Brain pericyte (primary cell): ENCODE measurements around the gene ZSCAN25.
"Not testable (repeated sequence)": the region's sequence is repeated elsewhere in the genome, so short reads cannot be mapped to it uniquely, and the experiment has no call there.

Source experiments
- DNase-seq: peaks from one replicate; pipeline ENCODE4 v3.0.0-alpha.2; 2012; ENCODE audit warnings: low read depth, low spot score

Gene ZSCAN25

GRCh38 chr7:99617192-99617781 lies 541 bp downstream of the ZSCAN25 start:
- DNase-seq: no peak

- no peak for DNase-seq
Observed at GRCh38 chr7:99618726-99619125, 2.0 kb downstream of the ZSCAN25 start.

GRCh38 chr7:99619571-99620130 lies 2.9 kb downstream of the ZSCAN25 start:
- no peak for DNase-seq

GRCh38 chr7:99621271-99621670 lies 4.5 kb downstream of the ZSCAN25 start:
- no peak for DNase-seq

GRCh38 chr7:99622596-99622995 lies 5.8 kb downstream of the ZSCAN25 start:
- no peak for DNase-seq

GRCh38 chr7:99623091-99623693 lies 6.4 kb downstream of the ZSCAN25 start:
- DNase-seq: no peak

GRCh38 chr7:99623702-99624447 lies 7.1 kb downstream of the ZSCAN25 start:
- DNase-seq: no peak

GRCh38 chr7:99624484-99624883 lies 7.7 kb downstream of the ZSCAN25 start:
- no peak for DNase-seq

GRCh38 chr7:99625321-99625720 lies 8.6 kb downstream of the ZSCAN25 start:
- no peak for DNase-seq

- DNase-seq: no peak
Observed at GRCh38 chr7:99625961-99626360, 9.2 kb downstream of the ZSCAN25 start.

- no peak for DNase-seq
Observed at GRCh38 chr7:99626661-99627060, 9.9 kb downstream of the ZSCAN25 start.

GRCh38 chr7:99627513-99627912 lies 10.8 kb downstream of the ZSCAN25 start:
- no peak for DNase-seq

GRCh38 chr7:99628471-99629465 lies 12.0 kb downstream of the ZSCAN25 start:
- no peak for DNase-seq

GRCh38 chr7:99629643-99630042 lies 12.9 kb downstream of the ZSCAN25 start:
- no peak for DNase-seq

GRCh38 chr7:99631295-99632109 lies 14.8 kb downstream of the ZSCAN25 start:
- no peak for DNase-seq

GRCh38 chr7:99637414-99637813 lies 20.7 kb downstream of the ZSCAN25 start:
- DNase-seq: not testable (repeated sequence)

- DNase-seq: no peak
Observed at GRCh38 chr7:99638731-99639130, 22.0 kb downstream of the ZSCAN25 start.

- no peak for DNase-seq
Observed at GRCh38 chr7:99639267-99639666, 22.5 kb downstream of the ZSCAN25 start.

GRCh38 chr7:99642027-99642426 lies 25.3 kb downstream of the ZSCAN25 start:
- DNase-seq: no peak

- DNase-seq: no peak
Observed at GRCh38 chr7:99643464-99643863, 26.7 kb downstream of the ZSCAN25 start.

- no peak for DNase-seq
Observed at GRCh38 chr7:99644431-99644830, 27.7 kb downstream of the ZSCAN25 start.
